GM10248 (cell line): Measurements from ENCODE around the gene IMPG2.
A peak's percentile ranks its signal among the peaks of the same experiment; 100 is the strongest.

Experiments
- CTCF ChIA-PET: fragments of 300-600 bp; sonication (Branson Sonifier 250); formaldehyde crosslinking; extraction: SDS; loops from one replicate; lab custom pipeline; 2021; ENCODE audit warnings: antibody characterized with exemption; lab: Yijun Ruan, JAX
- POLR2A ChIA-PET: fragments of 350-650 bp; sonication (Branson Sonifier 250); formaldehyde crosslinking; extraction: SDS; loops from one replicate; lab custom pipeline; 2020; ENCODE audit warnings: antibody characterized with exemption; lab: Yijun Ruan, JAX
- DNase-seq: peaks from one replicate; pipeline ENCODE4 v3.0.0; 2012; ENCODE audit errors: extremely low spot score
- CTCF ChIP-seq: IDR thresholded peaks from 2 replicates; pipeline ENCODE4 v1.5.1; 2012; ENCODE audit warnings: mild to moderate bottlenecking, low read depth; ENCODE audit errors: extremely low read depth, missing control alignments, control extremely low read depth

The IMPG2 gene

DNA sequence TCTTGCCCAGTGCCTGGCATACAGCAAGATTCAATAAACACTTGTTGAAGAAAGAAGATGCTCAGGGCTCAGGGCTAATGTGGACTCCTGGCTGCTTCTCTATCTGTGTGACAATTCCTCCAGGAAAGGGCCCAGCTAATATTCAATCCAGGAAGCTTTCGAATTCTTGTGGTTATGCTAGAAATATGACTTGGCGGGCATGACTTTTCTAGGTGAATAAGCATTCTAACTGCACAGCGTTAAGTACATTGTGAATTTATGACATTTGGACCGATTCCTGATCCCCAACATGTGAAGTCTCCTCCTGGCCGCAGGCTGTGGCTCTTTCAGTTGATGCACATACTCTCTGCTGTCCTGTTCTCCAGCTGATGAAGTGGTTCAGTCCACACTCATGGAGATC is 117.0 kb downstream of the IMPG2 start:
- no peak for TF ChIP-seq CTCF
- CTCF ChIA-PET, result interaction anchor here (1.2 kb wide), 1 partner anchor 16 kb away, joined by 3 read pairs; no protein-coding TSS in a partner anchor
- POLR2A ChIA-PET, result no interaction called here
- no peak for DNase-seq

DNA sequence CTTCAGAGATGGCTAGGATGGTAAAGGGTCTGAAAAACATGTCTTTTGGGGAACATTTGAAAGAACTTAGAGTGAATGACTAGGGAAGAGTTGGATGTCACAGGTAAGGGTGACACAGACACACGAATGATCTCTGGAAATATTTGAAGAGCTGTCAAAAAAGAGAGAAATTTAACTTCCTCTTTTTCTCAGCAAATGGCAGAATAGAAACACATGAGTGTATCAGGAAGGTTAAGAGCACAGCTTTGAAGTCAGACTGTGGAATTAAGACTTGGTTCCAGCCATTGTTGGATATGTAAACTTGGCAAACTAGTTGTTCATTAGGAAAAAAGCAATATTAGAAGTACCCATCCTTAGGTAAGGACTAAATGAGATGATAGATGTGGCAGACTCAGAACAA is 117.7 kb downstream of the IMPG2 start:
- DNase-seq, result no peak
- ChIA-PET CTCF (interaction anchor here (1.2 kb wide), 1 partner anchor 15 kb away, joined by 3 read pairs; no protein-coding TSS in a partner anchor), POLR2A (no interaction called here)
- TF ChIP-seq CTCF, result no peak

- CTCF ChIA-PET, result interaction anchor here (0.7 to 1.4 kb wide), 5 partner anchors 8 to 854 kb away, joined by 3 to 4 read pairs (median 3); no protein-coding TSS in a partner anchor
- POLR2A ChIA-PET, result no interaction called here
- no peak for DNase-seq
- TF ChIP-seq CTCF, result no peak
These were observed 119.9 kb downstream of the IMPG2 start for GRCh38 chr3:101200461-101200860.

DNA sequence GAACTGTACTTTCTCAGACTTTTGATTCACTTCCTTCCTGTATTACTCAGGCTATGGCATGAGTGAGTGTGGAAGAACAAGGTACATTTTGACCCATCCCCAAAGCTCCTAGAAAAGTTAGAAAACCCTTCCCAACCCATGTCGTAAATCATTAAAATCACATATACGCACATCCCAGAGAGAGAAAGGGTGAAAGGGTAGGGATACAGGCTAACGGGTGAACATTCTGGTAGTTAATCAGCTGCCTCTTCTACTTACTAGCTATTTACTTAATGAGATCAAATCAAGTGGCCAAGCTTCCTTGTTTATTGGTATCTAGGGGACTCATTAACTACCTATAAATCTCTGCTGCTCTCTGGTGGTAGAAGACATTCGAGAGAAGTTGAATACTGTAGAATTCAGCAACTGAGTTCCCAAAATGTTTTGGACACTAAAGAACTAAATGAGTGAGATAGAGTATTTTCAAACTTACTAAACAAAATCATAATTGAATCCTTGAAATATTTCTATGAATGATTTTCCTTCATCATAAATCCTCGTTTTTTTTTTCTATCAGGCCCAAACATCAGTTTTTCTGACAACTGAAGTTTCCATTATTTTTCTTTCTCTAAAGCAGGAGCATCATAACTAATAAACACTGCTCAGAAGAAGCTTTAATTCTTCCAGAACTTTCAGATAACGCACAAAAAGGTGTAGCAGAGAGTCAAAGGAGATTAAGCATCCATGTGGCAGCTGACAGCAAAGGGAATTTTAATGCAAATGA is 124.2 kb downstream of the IMPG2 start:
- no peak for DNase-seq
- peak; percentile 20 for TF ChIP-seq CTCF
- CTCF ChIA-PET, result interaction anchor here (0.7 to 2.7 kb wide), 5 partner anchors 9 to 1364 kb away, joined by 3 to 11 read pairs (median 4); no protein-coding TSS in a partner anchor
- POLR2A ChIA-PET, result no interaction called here

DNA sequence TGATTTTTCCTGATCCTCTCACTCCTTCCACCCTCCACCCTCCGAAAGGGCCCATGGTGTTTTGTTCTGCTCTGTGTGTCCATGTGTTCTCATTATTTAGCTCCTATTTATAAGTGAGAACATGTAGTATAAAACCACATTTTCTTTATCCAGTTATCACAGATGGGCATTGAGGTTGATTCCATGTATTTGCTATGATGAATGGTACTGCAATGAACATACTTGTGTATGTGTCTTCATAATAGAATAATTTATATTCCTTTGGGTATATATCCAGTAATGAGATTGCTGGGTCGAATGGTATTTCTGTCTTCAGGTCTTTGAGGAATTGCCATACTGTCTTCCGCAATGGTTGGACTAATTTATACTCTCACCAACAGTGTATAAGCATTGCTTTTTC is 126.0 kb downstream of the IMPG2 start:
- CTCF ChIA-PET, result no interaction called here
- POLR2A ChIA-PET, result no interaction called here

DNA sequence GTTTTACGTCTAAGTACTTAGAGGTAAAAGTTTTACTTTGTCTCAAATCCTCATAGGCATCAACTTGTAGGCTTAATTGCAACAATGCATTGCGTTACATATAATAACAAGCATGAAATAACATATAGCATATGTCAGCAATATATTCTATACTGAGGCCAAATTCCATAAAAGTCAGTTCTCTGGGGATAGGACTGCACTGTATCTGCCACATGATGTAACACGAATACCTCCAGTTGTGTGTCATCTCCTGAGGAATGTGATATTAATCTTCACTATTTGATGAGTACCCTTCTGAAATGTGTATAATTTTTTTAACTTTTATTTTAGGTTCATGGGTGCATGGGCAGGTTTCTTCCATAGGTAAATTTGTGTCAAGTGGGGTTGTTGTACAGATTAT is 126.4 kb downstream of the IMPG2 start:
- POLR2A ChIA-PET, result no interaction called here
- TF ChIP-seq CTCF, result no peak
- DNase-seq, result no peak
- CTCF ChIA-PET, result interaction anchor here (0.7 to 1.0 kb wide), 2 partner anchors 13 to 14 kb away, joined by 3 to 4 read pairs; no protein-coding TSS in a partner anchor

More for the DNA sequence above, 126.0 kb downstream of the IMPG2 start:
- no peak for DNase-seq
- TF ChIP-seq CTCF, result no peak
